CD4-positive, alpha-beta T cell treated with Interferon gamma for 1 hour (primary cell): ENCODE results near the gene CELF2.
"Not testable (repeated sequence)": the region's sequence is repeated elsewhere in the genome, so short reads cannot be mapped to it uniquely, and the experiment has no call there.

Experiments used
- DNase-seq: peaks from one replicate; pipeline ENCODE4 v3.0.0-alpha.2; 2020

The CELF2 gene

GRCh38 chr10:11017570-11018431 lies at the start of gene CELF2:
TSS of gene CELF2 (plus strand) at chr10:11017872. CDS start at chr10:11018090, 218 bp downstream.
- DNase-seq, result peak; percentile 42

DNA sequence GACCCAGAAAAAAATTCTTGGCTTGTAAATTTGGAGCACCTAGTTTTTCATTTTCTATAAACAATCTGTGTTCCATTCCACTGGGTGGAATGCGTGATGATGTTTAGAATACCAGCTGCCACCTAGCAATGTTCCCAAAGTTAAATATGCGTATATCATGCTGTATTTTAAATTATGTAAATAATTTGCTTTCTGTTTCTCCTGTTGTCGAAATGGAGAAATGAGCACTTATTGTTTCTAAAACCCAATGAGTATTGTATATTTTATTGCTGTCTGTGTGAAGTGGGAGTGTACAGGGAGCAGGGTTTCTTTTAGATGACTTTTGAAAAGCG lies 49.4 kb upstream of the CELF2 start:
- DNase-seq, result no peak

DNA sequence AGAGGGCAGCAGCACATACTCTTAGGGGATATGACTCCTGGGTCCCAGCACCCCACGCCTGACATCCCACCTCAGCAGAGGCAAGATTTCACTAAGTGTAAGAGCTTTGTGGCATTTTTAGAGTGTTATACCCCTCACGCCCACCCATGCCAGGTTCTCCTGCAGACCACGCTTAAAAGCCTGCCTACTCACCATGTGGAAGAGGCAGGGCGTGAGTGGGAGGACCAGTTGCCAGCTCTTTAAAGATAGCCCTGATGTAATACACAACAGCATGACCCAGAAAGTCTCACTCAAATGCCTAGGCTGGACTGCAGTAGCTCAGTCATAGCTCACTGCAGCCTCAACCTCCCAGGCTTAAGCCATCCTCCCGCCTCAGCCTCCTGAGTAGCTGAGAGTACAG lies 44.4 kb upstream of the CELF2 start:
- no peak for DNase-seq

DNA sequence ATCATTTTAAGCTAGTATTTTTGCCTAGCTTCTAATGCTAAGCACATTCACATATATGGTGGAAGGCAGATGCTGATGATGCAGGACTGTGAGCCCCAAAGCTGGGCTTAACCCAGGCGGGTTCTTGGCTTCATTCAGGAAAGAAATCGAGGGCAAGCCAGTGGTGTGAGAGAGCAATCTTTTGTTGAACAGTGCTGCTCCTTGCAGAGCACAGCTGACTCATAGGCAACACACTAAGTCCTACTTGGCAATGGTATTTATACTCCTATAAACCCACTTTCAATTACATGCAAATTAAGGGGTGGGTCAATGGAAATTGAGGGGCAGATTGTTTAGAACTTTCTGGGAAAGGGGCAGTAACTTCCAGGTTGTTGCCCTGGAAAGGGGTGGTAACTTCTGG lies 42.0 kb upstream of the CELF2 start:
- DNase-seq, result no peak

GRCh38 chr10:10976652-10977051 lies 41.0 kb upstream of the CELF2 start:
- DNase-seq, result no peak

DNA sequence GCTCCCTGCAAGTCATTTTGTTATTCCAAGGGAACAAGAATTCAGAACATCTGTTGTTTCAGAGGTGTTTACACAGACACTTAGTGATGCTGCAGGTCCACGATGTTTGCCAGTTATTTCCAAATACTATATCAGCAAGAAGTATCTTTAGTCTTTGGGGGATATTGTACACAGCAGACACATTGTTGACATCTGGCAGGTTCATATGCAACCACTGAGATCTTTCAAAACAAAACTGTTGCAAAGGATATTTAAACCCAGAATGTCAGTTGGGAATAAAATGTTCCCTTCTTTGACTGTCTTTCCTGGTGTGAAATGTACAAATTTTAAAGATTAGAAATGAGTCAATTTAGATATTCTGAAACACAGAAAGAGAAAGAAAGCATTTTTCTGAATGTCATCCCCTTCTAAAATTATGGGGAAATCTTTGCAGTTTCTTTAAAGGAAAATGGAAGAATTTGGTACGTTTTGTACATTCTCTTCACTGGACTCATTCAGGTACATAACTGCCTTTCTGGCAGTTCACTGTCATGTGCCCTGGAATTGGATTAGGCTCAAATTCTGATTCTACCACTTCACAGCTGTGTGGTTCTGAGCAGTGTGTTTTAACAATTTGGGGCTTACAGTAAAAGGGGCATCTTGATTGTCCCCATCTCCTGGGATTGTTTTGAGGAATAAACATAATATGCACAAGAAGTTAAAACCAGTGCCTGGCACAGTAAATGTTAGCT lies 40.3 kb upstream of the CELF2 start:
- DNase-seq, result no peak

GRCh38 chr10:10977978-10978377 lies 39.7 kb upstream of the CELF2 start:
- DNase-seq, result no peak

DNA sequence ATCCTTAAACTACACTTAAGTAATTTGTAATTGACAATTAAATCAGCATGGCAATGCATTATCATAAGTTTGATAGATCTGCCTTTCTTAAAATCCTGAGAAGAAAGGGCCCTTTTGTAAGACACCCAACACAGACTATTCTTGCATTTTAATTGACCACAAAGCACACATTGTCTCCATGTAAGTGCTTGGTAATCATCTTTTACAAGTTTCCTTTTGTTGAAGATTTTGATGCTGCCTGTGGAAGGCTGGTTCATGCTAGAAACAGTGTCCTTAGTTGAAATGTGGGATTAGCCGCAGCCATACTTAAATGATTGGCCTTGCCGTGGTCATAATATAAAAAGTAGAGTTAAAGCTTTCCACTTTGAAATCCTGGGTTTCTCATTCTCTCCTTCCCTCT lies 32.3 kb upstream of the CELF2 start:
- DNase-seq, result no peak

- DNase-seq, result no peak
Observed at GRCh38 chr10:10986606-10987005, 31.1 kb upstream of the CELF2 start.

DNA sequence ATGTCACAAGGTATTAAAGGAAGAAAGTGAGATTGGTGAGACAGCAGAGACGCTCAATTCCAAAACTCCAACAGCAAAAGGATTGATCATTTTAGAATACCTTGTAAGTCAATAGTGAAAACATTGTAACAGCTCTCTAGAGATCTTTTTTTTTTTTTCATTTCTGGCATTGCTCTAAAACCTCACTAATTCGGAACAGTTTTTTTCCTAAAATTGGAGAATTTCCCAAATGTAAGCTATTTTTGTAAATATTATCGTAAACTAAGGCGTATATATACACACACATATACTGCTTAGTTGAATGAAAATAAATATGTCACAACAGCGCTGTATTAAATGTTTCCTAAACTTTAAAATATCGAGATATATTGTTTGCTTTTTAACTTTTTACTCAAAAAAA lies 30.6 kb upstream of the CELF2 start:
- DNase-seq, result no peak

GRCh38 chr10:10989669-10990068 lies 28.0 kb upstream of the CELF2 start:
- DNase-seq, result no peak

DNA sequence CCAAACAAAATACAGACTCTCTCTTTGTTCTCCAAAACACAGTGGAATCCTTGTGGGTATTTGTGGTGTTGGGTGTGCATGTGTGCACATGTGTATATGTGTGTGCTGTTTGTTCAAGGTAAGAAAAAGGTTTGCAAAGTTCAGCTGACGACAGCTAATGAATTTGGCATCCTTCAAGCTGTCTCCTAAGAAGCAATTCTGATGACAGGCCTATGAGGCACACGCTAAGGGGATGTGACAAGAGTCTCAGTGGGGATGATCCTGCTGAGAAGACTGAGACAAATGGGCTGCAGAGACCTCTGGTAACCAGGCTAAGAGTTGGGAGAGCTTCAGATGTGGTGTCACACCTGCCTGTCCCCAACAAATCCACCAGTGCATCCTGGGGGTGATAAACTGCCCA lies 26.5 kb upstream of the CELF2 start:
- DNase-seq, result no peak

DNA sequence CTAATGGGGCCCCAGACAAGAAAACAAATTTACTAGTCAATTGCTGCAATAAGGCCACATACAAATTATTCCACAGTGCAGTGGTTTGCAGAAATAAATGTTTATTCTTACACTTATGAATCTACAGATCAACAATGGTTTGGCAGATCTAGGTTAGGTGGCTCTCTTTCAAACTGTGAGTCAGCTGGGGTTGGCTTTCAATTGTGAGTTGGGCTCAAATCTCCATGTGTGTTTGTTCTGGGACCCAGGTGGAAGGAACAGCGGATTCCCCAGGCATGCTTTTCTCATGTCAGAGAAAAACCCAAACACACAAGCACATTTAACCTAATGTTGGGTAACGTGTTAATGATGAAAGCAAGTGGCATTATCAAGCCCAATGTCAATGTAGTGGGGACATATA lies 25.6 kb upstream of the CELF2 start:
- no peak for DNase-seq

- DNase-seq, result no peak
Observed at GRCh38 chr10:10992961-10993714, 24.5 kb upstream of the CELF2 start.

DNA sequence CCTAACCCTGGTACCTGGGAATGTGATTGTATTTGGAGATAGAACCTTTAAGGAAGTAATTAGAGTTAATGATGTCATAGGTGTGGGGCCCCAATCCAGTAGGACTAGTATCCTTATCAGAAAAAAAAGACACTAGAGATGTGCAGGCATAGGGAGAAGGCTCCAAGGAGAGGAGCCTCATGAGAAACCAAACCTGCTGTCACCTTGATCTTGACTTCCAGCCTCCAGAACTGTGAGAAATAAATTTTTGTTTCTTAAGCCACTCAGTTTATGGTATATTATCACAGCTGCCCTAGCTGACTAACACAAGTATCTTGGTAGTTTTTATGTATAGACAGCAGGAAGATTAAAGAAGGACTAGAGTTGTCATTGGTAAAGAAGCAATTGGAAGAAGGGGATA lies 23.9 kb upstream of the CELF2 start:
- no peak for DNase-seq

GRCh38 chr10:10994360-10994759 lies 23.3 kb upstream of the CELF2 start:
- DNase-seq, result no peak

DNA sequence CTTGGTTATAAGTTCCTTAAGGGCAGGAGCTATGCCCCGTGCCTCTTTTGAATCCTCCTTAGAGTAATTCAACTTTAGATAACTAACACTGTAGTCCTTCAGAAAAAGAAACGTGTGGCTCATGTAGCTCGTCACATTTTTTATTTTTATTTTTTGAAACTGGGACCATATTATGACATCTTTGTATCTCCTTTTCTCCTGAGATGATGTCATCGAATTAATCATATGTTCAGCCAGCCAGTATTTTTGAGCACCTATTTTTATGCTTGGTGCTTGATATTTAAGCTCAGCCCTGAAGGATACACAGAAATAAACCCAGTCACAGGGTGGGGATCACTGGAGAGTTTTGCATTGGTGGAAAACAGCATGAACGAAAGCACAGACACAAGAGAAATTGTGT lies 22.6 kb upstream of the CELF2 start:
- DNase-seq, result no peak

- DNase-seq, result no peak
Observed at GRCh38 chr10:10996966-10997620, 20.6 kb upstream of the CELF2 start.

GRCh38 chr10:10999501-10999900 lies 18.2 kb upstream of the CELF2 start:
- DNase-seq, result not testable (repeated sequence)

DNA sequence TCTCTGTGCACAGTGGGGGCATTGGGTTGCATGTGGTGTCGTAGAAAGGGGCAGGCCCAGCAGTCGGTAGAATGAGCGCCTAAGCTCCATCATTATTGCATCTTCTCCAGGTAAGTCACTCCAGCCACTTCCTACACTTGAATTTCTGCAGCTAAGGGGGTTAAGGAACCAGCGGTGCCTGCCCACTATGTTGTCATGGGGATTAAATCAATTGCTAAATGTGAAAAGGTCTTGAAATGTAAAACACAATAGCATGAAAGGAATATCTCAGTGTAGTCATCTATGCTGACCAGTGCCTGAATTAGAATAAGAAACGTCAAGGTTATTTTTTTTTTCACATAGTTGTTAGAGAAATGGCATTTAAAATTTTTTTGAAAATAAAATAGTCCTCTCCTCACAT lies 15.2 kb upstream of the CELF2 start:
- DNase-seq, result no peak

DNA sequence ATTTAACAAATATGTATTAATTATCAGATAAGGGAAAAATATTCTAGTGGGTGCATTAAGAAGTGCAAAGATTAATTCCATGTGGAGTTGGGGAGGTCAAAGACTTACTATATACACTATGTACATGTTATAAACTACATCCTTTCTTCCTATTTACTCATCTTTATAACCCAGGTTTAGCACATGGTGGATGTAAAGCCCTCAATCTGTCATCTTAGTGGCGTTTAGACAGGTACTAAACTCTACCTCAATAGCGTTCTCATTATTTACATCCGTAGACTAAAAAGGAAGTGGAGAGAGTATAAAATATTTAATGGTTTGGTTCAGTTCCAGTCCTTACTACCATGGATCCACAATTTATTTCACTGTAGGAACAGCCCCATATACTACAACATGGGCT lies 14.8 kb upstream of the CELF2 start:
- no peak for DNase-seq

- no peak for DNase-seq
Observed at GRCh38 chr10:11003679-11004078, 14.0 kb upstream of the CELF2 start.
